Smooth muscle cell (in vitro differentiated cells): Measurements from ENCODE around the gene KRT31. TPM values are rescaled to one million over a fixed set of nuclear protein-coding genes. Genes with fewer than 3 reads are reported as not detected.

ENCODE experiments used
- DNase-seq: peaks from one replicate; lab custom pipeline; 2025; ENCODE audit not compliant: unreplicated experiment; lab: John Stamatoyannopoulos, UW
- H2AFZ ChIP-seq: fragments of 200-600 bp; sonication (generic); 2 replicates; pipeline ENCODE4 v1.6.0; 2016; ENCODE audit warnings: antibody characterized with exemption, low read depth, mild to moderate bottlenecking
- H3F3A ChIP-seq: fragments of 200-600 bp; sonication (generic); 2 replicates; pipeline ENCODE4 v1.6.0; 2017; ENCODE audit warnings: antibody characterized with exemption, low read depth
- H3K27ac ChIP-seq: fragments of 200-600 bp; sonication (generic); 2 replicates; pipeline ENCODE4 v1.5.1; 2016; ENCODE audit warnings: low read depth, mild to moderate bottlenecking
- H3K27me3 ChIP-seq: fragments of 200-600 bp; sonication (generic); 2 replicates; pipeline ENCODE4 v1.6.1; 2016; ENCODE audit warnings: low read depth, mild to moderate bottlenecking
- H3K36me3 ChIP-seq: fragments of 200-600 bp; sonication (generic); 2 replicates; pipeline ENCODE4 v1.5.1; 2016; ENCODE audit warnings: low read depth
- H3K4me1 ChIP-seq: fragments of 200-600 bp; sonication (generic); 2 replicates; pipeline ENCODE4 v1.5.1; 2016; ENCODE audit warnings: low read depth
- H3K4me2 ChIP-seq: fragments of 200-600 bp; sonication (generic); 2 replicates; pipeline ENCODE4 v1.6.0; 2016; ENCODE audit warnings: mild to moderate bottlenecking
- H3K4me3 ChIP-seq: fragments of 200-600 bp; sonication (generic); 2 replicates; pipeline ENCODE4 v1.5.1; 2016; ENCODE audit warnings: mild to moderate bottlenecking
- H3K79me2 ChIP-seq: fragments of 200-600 bp; sonication (generic); 2 replicates; pipeline ENCODE4 v1.6.0; 2016; ENCODE audit warnings: low read depth, mild to moderate bottlenecking
- H3K9ac ChIP-seq: fragments of 200-600 bp; sonication (generic); 2 replicates; pipeline ENCODE4 v1.6.0; 2016; ENCODE audit warnings: low read depth
- H3K9me3 ChIP-seq: fragments of 200-600 bp; sonication (generic); replicated peaks from 2 replicates; pipeline ENCODE4 v1.5.1; 2016; ENCODE audit warnings: low read depth
- H4K20me1 ChIP-seq: fragments of 200-600 bp; sonication (generic); 2 replicates; pipeline ENCODE4 v1.6.0; 2016; ENCODE audit warnings: low read depth
- CTCF ChIP-seq: fragments of 200-600 bp; sonication (generic); IDR thresholded peaks from 2 replicates; pipeline ENCODE4 v1.5.1; 2017; ENCODE audit warnings: borderline replicate concordance, mild to moderate bottlenecking, antibody characterized with exemption; ENCODE audit not compliant: insufficient read depth, poor library complexity, severe bottlenecking
- WGBS: methylation state at CpG from one replicate; pipeline ENCODE4 v1.1.7; 2016; ENCODE audit warnings: low lambda C conversion rate; 5-methylcytosine and 5-hydroxymethylcytosine counted together
- polyA plus RNA-seq: library from polyadenylated mRNA; unstranded; fragments of >200 nt; fragmentation: Nextera tagmentation; extraction: Ambion mirVana; gene quantifications from 2 replicates; pipeline ENCODE4 v1.2.1, GENCODE V29; 2016
- total RNA-seq: library from RNA; depleted of rRNA; stranded (reverse); fragments of >200 nt; gene quantifications from 2 replicates; pipeline ENCODE4 v1.2.3, GENCODE V29; 2014

KRT31 gene
- total and polyA plus RNA-seq, 2 experiments from 2014 or later, result not detected

GRCh38 chr17:41413982-41414381 is 16.6 kb upstream of the KRT31 start:
- Histone ChIP-seq H2AFZ (no peak overlapping the region), H3K27ac (no peak overlapping the region), H3K27me3 (no peaks in the 10 kb centered on the region), H3K79me2 (no peaks in the 10 kb centered on the region), H3K36me3 (no peaks in the 10 kb centered on the region), H3F3A (no peaks in the 10 kb centered on the region), H3K4me1 (no peaks in the 10 kb centered on the region), H3K4me2 (no peak overlapping the region), H3K9ac (no peak overlapping the region), H3K9me3 (no peaks in the 10 kb centered on the region), H4K20me1 (no peaks in the 10 kb centered on the region), H3K4me3 (no peak overlapping the region)
- WGBS, result 83% methylated on average over 2 of the region's 2 CpGs
- no peak for DNase-seq
- TF ChIP-seq CTCF, result no peak

GRCh38 chr17:41413353-41413957 is 16.0 kb upstream of the KRT31 start:
- no peak overlapping the region for H3K4me3 ChIP-seq
- H3K9ac ChIP-seq, result no peak overlapping the region
- no peaks in the 10 kb centered on the region for H4K20me1 ChIP-seq
- H3K27ac ChIP-seq, result no peak overlapping the region
- no peaks in the 10 kb centered on the region for H3K4me1 ChIP-seq
- H3K79me2 ChIP-seq, result no peaks in the 10 kb centered on the region
- no peak overlapping the region for H3K4me2 ChIP-seq
- H3K27me3 ChIP-seq, result no peaks in the 10 kb centered on the region
- no peaks in the 10 kb centered on the region for H3F3A ChIP-seq
- H3K36me3 ChIP-seq, result no peaks in the 10 kb centered on the region
- WGBS, result 62% methylated on average over 5 of the region's 5 CpGs
- no peak for DNase-seq
- H2AFZ ChIP-seq, result no peak overlapping the region
- TF ChIP-seq CTCF, result no peak
- no peaks in the 10 kb centered on the region for H3K9me3 ChIP-seq

GRCh38 chr17:41411072-41411840 is 13.8 kb upstream of the KRT31 start:
- WGBS, result 98% methylated on average over 20 of the region's 20 CpGs
- DNase-seq, result no peak

More at GRCh38 chr17:41411072-41411840, 13.8 kb upstream of the KRT31 start:
- no peaks in the 10 kb centered on the region for H4K20me1 ChIP-seq
- no peak overlapping the region for H3K9ac ChIP-seq
- H3K27me3 ChIP-seq, result no peaks in the 10 kb centered on the region
- no peak overlapping the region for H3K4me2 ChIP-seq
- no peak for TF ChIP-seq CTCF
- no peaks in the 10 kb centered on the region for H3K79me2 ChIP-seq
- H3F3A ChIP-seq, result no peaks in the 10 kb centered on the region
- no peaks in the 10 kb centered on the region for H3K36me3 ChIP-seq
- no peaks in the 10 kb centered on the region for H3K4me1 ChIP-seq
- no peaks in the 10 kb centered on the region for H3K9me3 ChIP-seq
- H3K4me3 ChIP-seq, result no peak overlapping the region
- no peak overlapping the region for H2AFZ ChIP-seq
- no peak overlapping the region for H3K27ac ChIP-seq
